HG03571 (cell line): ENCODE measurements around the gene PLA2G3.
A peak's percentile ranks its signal among the peaks of the same experiment; 100 is the strongest.

Source experiments
- ATAC-seq: cut with Tn5 transposase; IDR thresholded peaks from one replicate; pipeline ENCODE4 v1.9.1; 2021; ENCODE audit not compliant: unreplicated experiment

Gene PLA2G3

DNA sequence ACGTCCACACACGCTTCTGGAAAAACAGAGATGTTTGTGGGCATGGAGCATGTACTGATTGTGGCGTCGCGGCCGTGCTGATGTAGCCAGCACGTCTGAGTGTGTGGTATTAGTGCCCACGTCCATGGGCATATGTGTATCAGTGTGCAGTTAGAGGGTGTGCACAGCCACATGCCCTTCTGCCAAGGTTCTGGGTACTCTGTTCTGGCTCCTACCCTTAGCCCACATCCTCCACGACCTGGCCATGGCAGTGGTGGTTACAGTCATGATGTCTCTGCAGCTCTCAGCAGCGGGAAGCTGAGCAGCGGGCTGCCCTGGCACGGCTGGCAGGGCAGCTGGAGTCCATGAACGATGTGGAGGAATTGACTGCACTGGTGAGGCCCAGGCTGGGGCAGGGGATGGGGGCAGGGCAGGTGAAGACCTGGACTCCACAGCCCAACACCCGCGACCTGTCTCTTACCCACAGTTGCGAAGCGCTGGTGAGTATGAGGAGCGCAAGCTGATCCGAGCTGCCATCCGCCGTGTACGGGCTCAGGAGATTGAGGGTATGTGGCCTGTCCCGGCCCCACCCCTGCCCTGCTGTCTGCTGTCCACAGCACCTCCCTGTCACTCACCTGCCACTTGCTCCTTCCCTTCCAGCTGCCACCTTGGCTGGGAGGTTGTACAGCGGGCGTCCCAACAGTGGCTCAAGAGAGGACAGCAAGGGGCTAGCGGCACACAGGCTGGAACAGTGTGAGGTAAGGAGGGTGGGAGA, 51.9 kb downstream of the PLA2G3 start:
- no peak for ATAC-seq

DNA sequence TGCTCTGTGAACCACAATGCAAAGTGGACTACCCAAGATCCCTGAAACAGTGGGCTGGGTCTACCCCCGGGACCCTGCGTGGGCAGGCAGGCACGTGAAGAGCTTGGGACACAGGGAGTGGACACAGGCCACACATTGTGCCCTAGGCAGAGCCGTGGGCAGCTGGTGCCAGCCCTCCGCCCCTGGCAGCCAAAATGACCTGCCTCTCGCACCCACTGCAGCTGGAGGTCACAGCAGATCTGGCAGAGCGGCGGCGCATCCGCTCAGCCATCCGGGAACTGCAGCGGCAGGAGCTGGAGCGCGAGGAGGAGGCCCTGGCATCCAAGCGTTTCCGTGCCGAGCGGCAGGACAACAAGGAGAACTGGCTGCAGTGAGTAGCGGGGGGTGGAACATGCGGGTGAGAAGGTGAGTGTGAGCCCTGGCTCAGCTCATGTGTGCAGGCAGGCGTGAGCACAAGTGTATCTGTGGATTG, 52.5 kb downstream of the PLA2G3 start:
- ATAC-seq: no peak

DNA sequence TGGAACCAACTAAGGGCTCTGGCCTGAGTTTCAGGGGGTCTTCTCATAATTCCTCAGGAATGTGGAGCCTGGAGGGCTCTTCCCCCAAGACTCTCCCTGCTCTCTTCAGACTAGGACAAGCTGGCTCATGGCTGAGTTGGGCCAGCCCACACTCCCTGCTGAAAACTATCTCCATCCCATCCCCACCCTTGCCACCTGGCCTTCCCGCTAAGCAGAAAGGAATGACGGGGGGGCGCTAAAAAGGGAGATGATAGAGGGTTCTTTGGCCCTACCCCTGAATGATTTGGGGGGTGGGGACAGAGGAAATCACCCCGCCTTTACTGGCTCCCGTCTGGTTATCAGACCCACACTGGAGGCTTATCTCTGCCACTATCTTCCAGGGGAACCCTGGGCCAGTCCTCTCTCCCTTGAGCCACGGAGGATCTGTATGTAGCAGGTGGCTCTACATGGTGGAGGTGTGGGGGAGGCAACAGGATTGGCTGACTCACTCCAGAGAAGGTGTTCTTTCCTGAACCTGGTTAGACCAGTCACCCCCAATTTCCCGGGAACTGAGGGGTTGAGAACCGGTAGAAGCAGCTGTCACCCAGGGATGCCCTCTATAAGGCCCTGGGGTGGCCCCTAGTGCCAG, 53.5 kb downstream of the PLA2G3 start:
- no peak for ATAC-seq

DNA sequence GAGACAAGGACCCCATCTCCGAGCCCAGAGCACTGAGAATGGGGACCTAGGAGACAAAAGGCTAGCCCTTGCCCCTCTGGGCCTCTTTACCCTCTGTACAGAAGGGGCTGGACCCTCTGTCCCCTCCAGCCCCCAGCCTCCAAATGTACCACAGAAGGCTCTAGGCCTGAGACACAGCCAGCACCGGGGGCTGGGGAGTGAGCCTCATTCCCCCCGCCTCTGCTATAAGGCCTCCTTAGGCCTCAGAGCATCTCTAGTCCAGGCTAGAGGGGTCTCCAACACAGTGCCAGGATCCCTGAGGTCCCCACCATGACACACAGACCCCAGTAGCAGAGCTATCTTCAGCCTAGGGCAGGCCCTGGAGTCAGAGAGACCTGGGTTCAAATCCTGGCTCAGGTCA, 54.4 kb downstream of the PLA2G3 start:
- no peak for ATAC-seq

DNA sequence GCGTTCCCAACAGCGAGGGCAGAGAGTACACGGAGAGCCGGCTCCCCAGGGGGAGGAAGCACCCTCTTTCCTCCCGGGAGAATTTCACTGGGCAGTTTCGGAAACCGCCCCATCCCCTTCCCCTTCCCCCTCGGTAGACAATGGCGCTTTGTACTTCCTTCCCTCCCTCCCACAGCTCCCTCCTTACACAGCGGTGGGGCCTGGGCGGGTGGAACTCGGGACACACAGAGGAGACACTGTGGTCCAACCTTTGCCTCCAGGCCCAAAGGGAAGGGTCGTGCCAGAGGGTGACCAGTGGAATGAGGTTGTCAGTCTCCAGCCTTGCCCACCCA, 54.8 kb downstream of the PLA2G3 start:
- no peak for ATAC-seq

DNA sequence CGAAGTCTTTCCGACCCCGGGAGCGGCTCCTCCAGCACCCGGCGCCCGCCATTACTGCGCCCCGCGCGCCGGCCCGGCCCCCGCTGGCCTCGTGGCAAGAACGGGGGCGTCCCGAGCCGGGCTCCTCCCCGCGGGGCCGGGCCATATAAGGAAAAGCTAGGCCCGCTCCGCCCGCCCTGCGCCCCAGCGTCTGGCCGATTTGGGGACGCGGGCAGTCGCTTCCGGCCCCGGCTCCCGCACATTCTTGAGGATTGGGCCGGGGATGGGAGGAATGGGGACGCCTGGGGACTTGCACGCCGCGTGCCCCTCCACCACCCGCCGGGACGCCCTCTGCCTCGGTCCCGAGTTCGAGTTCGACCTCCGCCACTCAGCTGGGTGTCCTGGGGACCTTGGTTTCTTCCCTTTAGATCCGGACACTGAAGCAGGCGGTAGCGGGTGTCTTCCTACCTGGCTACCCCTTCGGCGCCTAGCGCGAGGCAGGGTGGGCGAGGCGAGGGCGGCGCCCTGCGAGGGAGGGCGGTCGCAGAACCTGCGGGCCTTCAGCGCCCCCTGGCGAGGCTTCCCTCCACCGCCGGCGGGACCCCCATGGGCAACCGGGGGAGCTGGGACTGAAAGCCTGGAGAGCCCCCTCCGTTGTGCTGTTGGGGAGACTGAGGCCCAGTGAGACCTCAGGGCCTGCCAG, 55.4 kb downstream of the PLA2G3 start:
- peak; percentile 65 for ATAC-seq
